HG03571 (cell line): Measurements from ENCODE around the gene ULBP1.
"Not testable (repeated sequence)": the region's sequence is repeated elsewhere in the genome, so short reads cannot be mapped to it uniquely, and the experiment has no call there.

ENCODE experiments used
- ATAC-seq: cut with Tn5 transposase; IDR thresholded peaks from one replicate; pipeline ENCODE4 v1.9.1; 2021; ENCODE audit not compliant: unreplicated experiment

ULBP1 gene

GRCh38 chr6:149951096-149951495 lies 12.6 kb upstream of the ULBP1 start:
- ATAC-seq = no peak

GRCh38 chr6:149951626-149952025 lies 12.1 kb upstream of the ULBP1 start:
- no peak for ATAC-seq

DNA sequence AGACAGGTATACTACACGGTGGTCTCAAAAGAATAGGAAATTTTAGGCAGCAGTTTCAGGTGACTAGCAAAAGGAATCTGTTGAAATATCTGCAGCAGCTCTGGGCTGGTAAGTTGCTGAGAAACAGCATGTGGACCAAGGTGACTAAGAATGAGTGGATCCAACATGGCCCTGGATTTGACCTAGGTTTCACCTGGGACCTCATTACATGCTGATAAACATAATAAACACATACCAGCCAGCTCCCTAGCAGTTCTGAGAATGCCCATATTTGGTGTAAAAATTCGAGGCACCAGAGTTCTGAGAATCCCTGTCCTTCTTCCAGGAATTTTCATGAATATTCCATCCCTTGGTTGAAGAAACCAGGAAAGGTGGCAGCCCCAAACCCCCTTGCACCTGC lies 10.4 kb upstream of the ULBP1 start:
- ATAC-seq = not testable (repeated sequence)

GRCh38 chr6:149953934-149954327 lies 9.8 kb upstream of the ULBP1 start:
- not testable (repeated sequence) for ATAC-seq

- ATAC-seq = not testable (repeated sequence)
Observed at GRCh38 chr6:149954328-149954983, 9.3 kb upstream of the ULBP1 start.

GRCh38 chr6:149954984-149955653 lies 8.6 kb upstream of the ULBP1 start:
- not testable (repeated sequence) for ATAC-seq

DNA sequence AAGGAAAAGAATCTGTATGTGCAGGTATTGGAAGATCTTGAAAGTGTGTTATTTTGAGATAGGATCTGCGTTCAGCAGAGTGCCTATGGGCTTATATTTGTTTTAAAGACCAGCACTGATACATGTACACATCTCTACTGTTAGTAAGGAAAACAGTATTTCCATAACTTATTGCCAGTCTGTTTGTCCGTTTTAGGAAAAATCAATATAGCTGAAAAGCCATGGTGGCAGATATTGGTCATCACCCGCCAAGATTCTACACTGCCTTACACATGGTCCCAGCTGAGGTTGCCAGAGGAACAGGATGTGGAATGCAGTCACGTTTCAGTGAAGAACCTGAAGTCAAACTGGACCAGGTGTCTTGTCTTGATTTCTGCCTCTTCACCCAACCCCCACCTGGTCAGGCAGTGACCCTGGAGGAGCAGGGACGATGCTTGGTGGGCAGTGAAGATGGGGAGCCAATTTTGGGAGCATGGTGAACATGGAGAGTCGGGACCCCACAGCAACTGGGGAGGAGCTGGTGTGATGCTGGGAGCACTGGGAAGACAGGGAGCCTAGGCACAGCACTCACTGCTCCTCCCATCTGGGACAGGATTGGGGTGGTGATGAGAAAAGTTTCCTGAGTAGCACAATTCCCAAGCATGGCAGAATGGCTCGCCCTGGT lies 8.0 kb upstream of the ULBP1 start:
- not testable (repeated sequence) for ATAC-seq

DNA sequence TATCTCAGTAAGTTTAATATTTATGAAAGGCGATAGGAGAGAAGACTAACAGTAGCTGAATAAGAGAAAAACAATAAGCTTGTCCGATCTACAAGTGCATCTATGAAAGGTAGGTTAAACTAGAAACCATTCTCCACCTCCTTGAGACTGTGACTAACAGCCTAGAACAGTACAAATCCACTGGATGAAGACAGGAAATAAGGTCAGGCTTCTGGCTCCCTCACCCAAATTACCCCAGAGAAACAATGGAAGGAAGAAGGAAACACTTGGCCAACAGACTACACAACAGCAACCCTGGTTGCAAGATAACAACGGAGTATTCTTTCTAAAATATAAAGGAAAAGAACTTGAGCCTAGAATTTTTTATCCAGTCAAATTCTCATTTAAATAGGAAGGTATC lies 5.6 kb upstream of the ULBP1 start:
- ATAC-seq = not testable (repeated sequence)

DNA sequence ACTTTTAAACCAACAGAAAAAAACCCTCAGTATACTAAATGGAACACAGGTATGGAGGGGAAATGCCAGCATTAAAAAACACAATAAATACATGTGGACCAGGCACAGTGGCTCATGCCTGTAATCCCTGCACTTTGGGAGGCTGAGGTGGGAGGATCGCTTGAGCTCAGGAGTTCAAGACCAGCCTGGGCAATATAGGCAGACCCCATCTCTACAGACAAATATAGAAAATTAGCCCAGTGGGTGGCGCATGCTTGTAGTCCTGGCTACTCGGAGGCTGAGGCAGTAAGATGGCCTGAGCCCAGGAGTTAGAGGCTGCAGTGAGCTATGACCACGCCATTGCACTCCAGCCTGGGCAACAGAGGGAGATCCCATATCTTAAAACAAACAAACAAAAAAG lies 3.9 kb upstream of the ULBP1 start:
- not testable (repeated sequence) for ATAC-seq

DNA sequence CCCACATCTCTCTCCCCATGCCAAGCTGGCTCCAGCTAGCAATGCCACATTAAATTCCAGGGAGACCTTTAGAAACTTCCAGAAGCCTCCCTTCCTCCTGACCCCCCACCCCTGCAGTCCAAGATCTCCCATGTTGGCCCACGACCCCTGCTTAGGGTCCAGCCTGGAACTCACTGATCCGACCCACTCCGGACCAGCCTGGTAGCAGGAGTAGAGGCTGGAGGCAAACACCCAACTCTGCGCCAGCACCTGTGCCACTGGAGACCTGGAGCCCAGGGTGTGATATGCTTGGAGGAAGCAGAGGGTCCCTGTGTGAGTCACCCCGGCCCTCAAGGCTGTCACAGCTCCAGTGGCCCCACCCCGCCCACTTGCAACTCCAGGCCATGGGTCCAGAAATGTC lies 3.3 kb upstream of the ULBP1 start:
- no peak for ATAC-seq

- ATAC-seq = no peak
Observed at GRCh38 chr6:149961728-149962425, 1.9 kb upstream of the ULBP1 start.

- no peak for ATAC-seq
Observed at GRCh38 chr6:149962461-149963211, 1.1 kb upstream of the ULBP1 start.

DNA sequence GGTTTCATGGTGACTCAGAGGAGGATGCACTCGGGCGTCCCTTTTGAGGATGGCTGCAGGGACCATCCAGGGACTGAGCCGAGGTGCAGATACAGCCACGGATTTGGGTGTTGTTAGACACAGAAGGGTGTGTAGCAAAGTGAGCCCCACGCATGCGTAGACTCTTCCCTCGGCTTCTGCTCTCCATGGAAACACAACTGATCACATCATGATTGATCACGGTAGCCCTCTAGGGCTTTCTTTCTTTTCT lies 606 bp upstream of the ULBP1 start:
- no peak for ATAC-seq

DNA sequence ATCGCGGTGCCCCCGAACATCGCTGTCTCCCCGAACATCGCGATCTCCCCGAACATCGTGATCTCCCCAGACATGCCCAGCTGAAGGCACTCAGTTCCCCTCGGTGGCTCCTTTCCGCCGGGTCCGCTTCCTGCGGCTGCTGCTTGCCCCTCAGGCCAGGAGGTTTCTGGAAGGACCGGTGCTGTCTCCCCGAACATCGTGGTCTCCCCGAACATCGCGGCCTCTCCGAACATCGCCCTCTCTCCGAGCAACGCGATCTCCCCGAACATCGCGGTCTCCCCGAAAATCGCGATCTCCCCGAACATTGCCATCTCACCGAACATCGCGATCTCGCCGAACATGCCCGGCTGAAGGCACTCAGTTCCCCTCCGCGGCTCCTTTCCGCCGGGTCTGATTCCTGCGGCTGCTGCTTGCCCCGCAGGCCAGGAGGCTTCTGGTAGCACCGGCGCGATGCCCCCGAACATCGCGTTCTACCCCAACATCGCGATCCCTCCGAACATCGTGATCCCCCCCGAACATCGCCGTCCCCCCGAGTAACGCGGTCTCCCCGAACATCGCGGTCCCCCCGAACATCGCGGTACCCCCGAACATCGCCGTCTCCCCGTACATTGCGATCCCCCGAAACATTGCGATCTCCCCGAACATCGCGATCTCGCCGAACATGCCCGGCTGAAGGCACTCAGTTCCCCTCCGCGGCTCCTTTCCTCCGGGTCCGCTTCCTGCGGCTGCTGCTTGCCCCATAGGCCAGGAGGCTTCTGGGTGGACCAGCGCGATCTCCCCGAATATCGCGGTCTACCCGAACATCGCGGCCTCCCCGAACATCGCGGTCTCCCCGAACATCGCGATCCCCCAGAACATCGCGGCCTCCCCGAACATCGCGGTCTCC lies 808 bp downstream of the ULBP1 start:
- ATAC-seq = no peak

GRCh38 chr6:149965194-149966020 lies 1.7 kb downstream of the ULBP1 start:
- no peak for ATAC-seq

DNA sequence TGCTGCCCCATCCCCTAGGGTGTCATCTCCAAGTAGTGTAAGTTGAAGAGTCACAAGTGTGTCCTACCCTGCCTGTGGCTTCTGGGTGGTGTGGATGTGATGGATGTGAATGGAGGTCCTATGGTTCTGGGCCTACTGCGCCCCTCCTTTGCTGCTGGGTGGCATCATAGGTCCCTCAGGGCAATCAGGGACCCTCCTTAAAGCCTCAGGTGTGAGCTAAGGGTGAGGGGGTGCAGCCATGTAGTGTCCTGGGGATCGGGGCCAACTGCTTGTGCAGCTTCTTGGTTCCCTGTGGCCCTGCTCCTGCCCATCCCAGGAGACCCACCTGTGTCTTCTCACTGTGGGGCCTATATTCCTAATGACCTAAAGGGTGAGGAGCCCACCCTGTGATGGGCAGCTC lies 2.6 kb downstream of the ULBP1 start:
- not testable (repeated sequence) for ATAC-seq

DNA sequence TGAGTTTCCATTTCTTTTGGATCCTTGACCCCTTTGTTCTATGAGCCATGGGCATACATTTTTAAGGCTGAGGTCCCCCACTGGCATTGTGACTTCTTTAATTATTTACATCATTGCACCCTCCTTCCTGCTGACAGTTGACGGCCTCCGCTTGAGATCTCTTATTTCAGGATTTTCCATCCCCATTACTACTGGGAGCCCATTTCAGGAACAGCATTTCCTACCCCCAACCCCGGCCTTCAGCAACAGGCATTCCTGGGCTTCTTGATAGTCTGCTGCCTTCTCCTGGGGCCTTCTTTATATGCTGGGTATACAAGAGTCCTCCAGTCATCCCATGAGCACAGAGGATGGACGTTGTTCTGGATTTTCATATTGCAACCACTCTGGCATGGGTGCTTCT lies 3.8 kb downstream of the ULBP1 start:
- no peak for ATAC-seq

GRCh38 chr6:149967999-149968398 lies 4.3 kb downstream of the ULBP1 start:
- not testable (repeated sequence) for ATAC-seq

- ATAC-seq = not testable (repeated sequence)
Observed at GRCh38 chr6:149968909-149969308, 5.2 kb downstream of the ULBP1 start.
